Cardiac muscle cell (in vitro differentiated cells and primary cell): ENCODE data around the gene TNRC6C. TPM values are rescaled to one million over a fixed set of nuclear protein-coding genes. Genes with fewer than 3 reads are reported as not detected.

Experiments
- DNase-seq, 2 donors: peaks; one replicate each; pipeline versions ENCODE4 v3.0.0 to v3.0.0-alpha.2; 2010 to 2017; ENCODE audit warnings: low read depth in 1 of 2, low spot score in 1 of 2
- H3K27ac ChIP-seq: fragments of 200-600 bp; sonication (generic); 2 replicates; pipeline ENCODE4 v1.5.1; 2016
- H3K27me3 ChIP-seq: fragments of 200-600 bp; sonication (generic); 2 replicates; pipeline ENCODE4 v1.6.0; 2016; ENCODE audit warnings: control low read depth
- H3K36me3 ChIP-seq: fragments of 200-600 bp; sonication (generic); 2 replicates; pipeline ENCODE4 v1.5.1; 2016; ENCODE audit warnings: control low read depth
- H3K4me1 ChIP-seq: fragments of 200-600 bp; sonication (generic); 2 replicates; pipeline ENCODE4 v1.8.1; 2017; ENCODE audit warnings: low read depth, mild to moderate bottlenecking, mixed run types
- H3K4me3 ChIP-seq: fragments of 200-600 bp; sonication (generic); 2 replicates; pipeline ENCODE4 v1.5.1; 2016; ENCODE audit warnings: mild to moderate bottlenecking
- H3K9me3 ChIP-seq: fragments of 200-600 bp; sonication (generic); 2 replicates; pipeline ENCODE4 v1.5.1; 2017; ENCODE audit warnings: low read depth, mild to moderate bottlenecking, control low read depth
- CTCF ChIP-seq: IDR thresholded peaks from 2 replicates; pipeline ENCODE4 v1.5.1; 2012; ENCODE audit warnings: low read depth, mild to moderate bottlenecking, low read length
- polyA plus RNA-seq: library from polyadenylated mRNA; unstranded; fragments of >200 nt; fragmentation: Nextera tagmentation; extraction: Ambion mirVana; gene quantifications from 2 replicates; pipeline ENCODE4 v1.2.1, GENCODE V29; 2016
- total RNA-seq: library from RNA; depleted of rRNA; stranded (reverse); fragments of >200 nt; gene quantifications from 2 replicates; pipeline ENCODE4 v1.2.3, GENCODE V29; 2016

Gene TNRC6C
- total and polyA plus RNA-seq, 2 experiments from 2014 or later, result 6.5 to 13.3 TPM

GRCh38 chr17:77923776-77924513, 34.6 kb upstream of the TNRC6C start:
- no peaks in the 10 kb centered on the region for H3K4me1 ChIP-seq
- H3K36me3 ChIP-seq, result no peaks in the 10 kb centered on the region
- no peaks in the 10 kb centered on the region for H3K9me3 ChIP-seq
- DNase-seq, result no peak
- H3K27me3 ChIP-seq, result no peaks in the 10 kb centered on the region
- H3K27ac ChIP-seq, result no peak overlapping the region
- TF ChIP-seq CTCF, result no peak
- H3K4me3 ChIP-seq, result no peak overlapping the region

GRCh38 chr17:77924757-77925336, 33.7 kb upstream of the TNRC6C start:
- H3K36me3 ChIP-seq, result no peaks in the 10 kb centered on the region
- no peaks in the 10 kb centered on the region for H3K27me3 ChIP-seq
- H3K27ac ChIP-seq, result no peak overlapping the region
- H3K4me1 ChIP-seq, result no peaks in the 10 kb centered on the region
- H3K4me3 ChIP-seq, result no peak overlapping the region
- H3K9me3 ChIP-seq, result no peaks in the 10 kb centered on the region
- peak in 1 of 2 donors; percentile 97 for DNase-seq
- no peak for TF ChIP-seq CTCF

GRCh38 chr17:77925831-77926543, 32.5 kb upstream of the TNRC6C start:
- no peak overlapping the region for H3K27ac ChIP-seq
- no peaks in the 10 kb centered on the region for H3K27me3 ChIP-seq

GRCh38 chr17:77926981-77927380, 31.5 kb upstream of the TNRC6C start:
- Histone ChIP-seq H3K4me1 (no peaks in the 10 kb centered on the region), H3K4me3 (no peak overlapping the region), H3K27ac (no peak overlapping the region), H3K36me3 (no peaks in the 10 kb centered on the region), H3K9me3 (no peaks in the 10 kb centered on the region), H3K27me3 (no peaks in the 10 kb centered on the region)
- no peak for TF ChIP-seq CTCF
- DNase-seq, result no peak

More at GRCh38 chr17:77925831-77926543, 32.5 kb upstream of the TNRC6C start:
- Histone ChIP-seq H3K36me3 (no peaks in the 10 kb centered on the region), H3K9me3 (no peaks in the 10 kb centered on the region), H3K4me1 (no peaks in the 10 kb centered on the region), H3K4me3 (no peak overlapping the region)
- no peak for TF ChIP-seq CTCF
- no peak for DNase-seq

- Histone ChIP-seq H3K4me3 (no peak overlapping the region), H3K36me3 (no peaks in the 10 kb centered on the region), H3K4me1 (no peaks in the 10 kb centered on the region), H3K27ac (no peak overlapping the region), H3K9me3 (no peaks in the 10 kb centered on the region), H3K27me3 (no peaks in the 10 kb centered on the region)
- no peak for TF ChIP-seq CTCF
- DNase-seq, result no peak
These were observed 30.6 kb upstream of the TNRC6C start for GRCh38 chr17:77927777-77928518.
